ENCODE data around the gene BRAF.
"Not testable (repeated sequence)": the region's sequence is repeated elsewhere in the genome, so short reads cannot be mapped to it uniquely, and the experiment has no call there.

Gene BRAF

GRCh38 chr7:140697447-140698143, 227.1 kb downstream of the BRAF start:
- no peak for TF ChIP-seq CTCF (IDR thresholded peaks at IDR 0.05; ENCODE audit: insufficient read depth, low read depth, low read length, missing control alignments)
- peak overlapping the region; percentile 82 for H3K4me3 ChIP-seq (ENCODE audit: low read length)
- DNase-seq (ENCODE audit: low read depth), result no peak

- H3K4me3 ChIP-seq (ENCODE audit: low read length), result peak within 1 kb of the TSS; percentile 82
- TF ChIP-seq CTCF (IDR thresholded peaks at IDR 0.05; ENCODE audit: insufficient read depth, low read depth, low read length, missing control alignments), result no peak
- peak; percentile 81 for DNase-seq (ENCODE audit: low read depth)
Measured at GRCh38 chr7:140696680-140697446, 227.9 kb downstream of the BRAF start, which contains the start of gene NDUFB2. Gene NDUFB2, plus strand, starts transcription at chr7:140696708. Its CDS starts 37 bp downstream, at chr7:140696745.

- peak; percentile 93 for DNase-seq (ENCODE audit: low read depth)
- H3K4me3 ChIP-seq (ENCODE audit: low read length), result peak overlapping the region; percentile 82
- TF ChIP-seq CTCF (IDR thresholded peaks at IDR 0.05; ENCODE audit: insufficient read depth, low read depth, low read length, missing control alignments), result no peak
Measured at GRCh38 chr7:140696024-140696679, 228.6 kb downstream of the BRAF start.

GRCh38 chr7:140695381-140695780, 229.3 kb downstream of the BRAF start:
- TF ChIP-seq CTCF (IDR thresholded peaks at IDR 0.05; ENCODE audit: insufficient read depth, low read depth, low read length, missing control alignments), result no peak
- DNase-seq (ENCODE audit: low read depth), result no peak
- no peak overlapping the region for H3K4me3 ChIP-seq (ENCODE audit: low read length)

GRCh38 chr7:140694592-140694991, 230.1 kb downstream of the BRAF start:
- H3K4me3 ChIP-seq (ENCODE audit: low read length), result no peak overlapping the region
- TF ChIP-seq CTCF (IDR thresholded peaks at IDR 0.05; ENCODE audit: insufficient read depth, low read depth, low read length, missing control alignments), result no peak
- no peak for DNase-seq (ENCODE audit: low read depth)

GRCh38 chr7:140693849-140694248, 230.9 kb downstream of the BRAF start:
- DNase-seq (ENCODE audit: low read depth); H3K4me3 ChIP-seq (ENCODE audit: low read length): not testable (repeated sequence)

GRCh38 chr7:140691376-140692045, 233.2 kb downstream of the BRAF start:
- no peak for TF ChIP-seq CTCF (IDR thresholded peaks at IDR 0.05; ENCODE audit: insufficient read depth, low read depth, low read length, missing control alignments)
- H3K4me3 ChIP-seq (ENCODE audit: low read length), result no peak overlapping the region
- no peak for DNase-seq (ENCODE audit: low read depth)
